Fibroblast of lung (primary cell): ENCODE data around the gene NCL.

ENCODE experiments used
- CTCF ChIP-seq, 2 donors: IDR thresholded peaks in 1 of 2; conservative IDR thresholded peaks in 1 of 2; 1 replicate in 1 of 2; 2 replicates in 1 of 2; pipeline ENCODE4 v1.5.1; 2011 to 2012; ENCODE audit warnings: low read length in 2 of 2, control low read depth in 1 of 2, inconsistent platforms in 1 of 2, low read depth in 1 of 2, mild to moderate bottlenecking in 1 of 2
- EZH2 ChIP-seq: IDR thresholded peaks from 2 replicates; pipeline ENCODE4 v1.5.1; 2012; ENCODE audit warnings: low read length, control low read depth, mild to moderate bottlenecking; ENCODE audit errors: missing control alignments

GRCh38 chr2:231425811-231426703 lies 38.2 kb downstream of the NCL start:
- TF ChIP-seq CTCF (conservative IDR thresholded peaks at IDR 0.05 in 1 of 2, IDR thresholded peaks at IDR 0.05 in 1 of 2; ENCODE audit: low read depth in 1 of 2, low read length in 2 of 2) = no peak
- TF ChIP-seq EZH2 = no peak
